Left cardiac atrium (tissue), 4 donors: ENCODE data around the gene SPTBN5. TPM values are rescaled to one million over a fixed set of nuclear protein-coding genes. Genes with fewer than 3 reads are reported as not detected.

ENCODE experiments used
- ATAC-seq, 2 donors: fragments of 200-7000 bp; cut with Tn5 transposase; one replicate each; pipeline ENCODE4 v1.9.1; 2020; ENCODE audit warnings: mild to moderate bottlenecking in 2 of 2, moderate library complexity in 2 of 2
- DNase-seq: peaks from one replicate; pipeline ENCODE4 v3.0.0-alpha.2; 2020
- intact Hi-C, 2 donors: fragments of 100-400 bp; cut with DNase I; formaldehyde crosslinking; loops; one replicate each; pipeline versions ENCODE4 v1.14.1 to v1.15.1; 2022 to 2023
- total RNA-seq, 2 donors: library from RNA; stranded (reverse); fragmentation: NEBNext Ultra II Directional; extraction: Animal tissue kit (Norgen Biotek cat#: 25700); gene quantifications; one replicate each; pipeline ENCODE4 v1.2.1, GENCODE V29; 2021
- donor health status: DM: no; HTN: yes; CAD: no.
- donor health status: DM: no; HTN: yes; CAD: no; lungs with severe emphysema.
- donor health status: DM: yes; HTN: yes; CAD: no.
- donor health status: Dilated cardiomyopathy.

SPTBN5 gene
- total RNA-seq, 2 donors from 2014 or later: 1.7 to 2.5 TPM

GRCh38 chr15:41878355-41878699, 15.5 kb downstream of the SPTBN5 start:
- intact Hi-C loops: no loop called here
- DNase-seq (peak; percentile 63), ATAC-seq (peak; percentile 50 to 65)

DNA sequence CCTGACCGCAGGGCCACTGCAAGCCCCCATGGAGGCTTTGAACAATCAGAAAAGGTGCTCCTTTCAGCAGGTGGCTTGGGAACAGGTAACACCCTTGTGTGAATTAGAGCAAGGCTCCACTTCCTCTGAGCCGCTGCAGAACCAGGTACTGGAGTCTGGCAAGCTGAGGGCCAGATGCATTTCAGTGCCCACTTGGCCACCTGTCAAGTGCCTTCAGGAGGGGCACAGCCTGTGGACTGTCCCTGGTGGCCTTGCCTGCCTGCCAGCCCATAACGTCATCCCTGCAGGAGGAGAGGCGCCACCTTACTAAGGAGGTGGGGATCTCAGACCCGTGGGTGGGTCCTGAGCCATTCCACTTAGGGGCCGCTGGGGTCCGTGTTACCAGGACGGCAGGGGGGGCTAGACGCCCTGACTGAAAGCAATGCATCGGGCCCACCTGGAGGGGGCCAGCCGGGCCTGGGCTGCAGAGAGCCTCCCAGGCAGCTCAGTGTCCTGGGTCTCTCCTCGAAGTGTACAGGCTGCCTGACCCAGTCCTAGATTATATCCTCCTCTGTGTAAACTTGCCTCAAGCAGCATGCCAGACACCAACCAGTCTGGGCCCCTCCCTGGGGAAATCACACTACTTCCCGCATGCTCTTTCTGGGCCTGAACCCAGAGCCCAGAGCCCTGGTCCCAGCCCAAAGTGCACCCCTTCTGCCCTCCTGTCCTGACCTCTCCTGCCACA, 16.1 kb downstream of the SPTBN5 start:
- DNase-seq (no peak), ATAC-seq (peak in 1 of 2 donors; percentile 9)
- intact Hi-C loops: no loop called here

DNA sequence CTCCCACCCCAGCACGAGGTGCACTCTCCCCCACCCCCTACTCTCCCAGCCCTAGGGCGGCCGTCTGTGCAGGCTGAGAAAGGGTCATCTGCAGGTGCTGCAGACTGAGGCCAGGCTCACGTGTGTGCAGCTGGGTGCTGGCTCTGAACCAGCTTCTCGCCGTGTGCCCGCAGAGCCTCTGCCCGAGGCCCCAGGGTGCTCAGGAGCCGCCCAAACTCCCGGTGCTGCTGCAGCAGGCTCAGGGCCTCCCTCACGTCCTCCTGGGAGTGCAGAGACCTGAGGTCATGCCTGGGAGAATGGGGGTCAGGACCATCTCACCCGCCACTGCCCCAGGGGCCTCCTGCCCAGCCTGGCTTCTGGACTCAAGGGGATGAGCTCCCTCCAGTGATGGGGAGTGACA, 17.2 kb downstream of the SPTBN5 start:
- intact Hi-C loops: no loop called here
- no peak for DNase-seq
- ATAC-seq: no peak

- DNase-seq (no peak), ATAC-seq (no peak)
- intact Hi-C loops: no loop called here
These were observed 17.8 kb downstream of the SPTBN5 start for GRCh38 chr15:41876007-41876406.

GRCh38 chr15:41874736-41875135, 19.1 kb downstream of the SPTBN5 start:
- intact Hi-C loops: no loop called here
- ATAC-seq: no peak
- no peak for DNase-seq

GRCh38 chr15:41873711-41874110, 20.1 kb downstream of the SPTBN5 start:
- no peak for ATAC-seq
- no peak for DNase-seq
- intact Hi-C loops: no loop called here

DNA sequence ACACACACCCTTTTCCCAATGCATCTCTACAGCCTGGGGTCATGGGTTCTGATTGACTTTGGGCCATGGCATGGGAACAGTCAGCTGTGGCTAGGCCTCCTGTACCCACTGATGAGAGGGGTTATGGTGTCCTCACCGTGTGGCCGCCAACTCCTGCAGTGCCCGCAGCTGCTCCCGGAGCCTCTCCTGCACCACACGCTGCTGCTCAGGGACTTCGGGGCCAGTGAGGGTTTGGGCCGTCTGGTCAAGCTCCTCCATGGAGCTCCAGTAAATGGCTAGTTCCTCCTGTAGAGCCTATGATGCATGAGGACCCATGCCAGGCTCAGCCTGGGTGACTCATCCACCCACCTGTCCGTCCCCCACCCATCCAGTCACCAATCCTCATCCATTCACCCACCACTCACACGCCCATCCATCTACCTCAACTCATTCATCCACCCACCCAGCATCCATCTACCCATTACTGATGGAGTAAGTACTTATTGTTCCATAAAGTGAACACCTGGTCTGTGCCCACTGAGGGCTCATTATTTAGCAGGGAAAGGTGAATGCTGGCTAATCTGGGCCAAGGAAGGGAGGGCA, 21.6 kb downstream of the SPTBN5 start:
- no peak for DNase-seq
- no peak for ATAC-seq
- intact Hi-C loops: no loop called here

DNA sequence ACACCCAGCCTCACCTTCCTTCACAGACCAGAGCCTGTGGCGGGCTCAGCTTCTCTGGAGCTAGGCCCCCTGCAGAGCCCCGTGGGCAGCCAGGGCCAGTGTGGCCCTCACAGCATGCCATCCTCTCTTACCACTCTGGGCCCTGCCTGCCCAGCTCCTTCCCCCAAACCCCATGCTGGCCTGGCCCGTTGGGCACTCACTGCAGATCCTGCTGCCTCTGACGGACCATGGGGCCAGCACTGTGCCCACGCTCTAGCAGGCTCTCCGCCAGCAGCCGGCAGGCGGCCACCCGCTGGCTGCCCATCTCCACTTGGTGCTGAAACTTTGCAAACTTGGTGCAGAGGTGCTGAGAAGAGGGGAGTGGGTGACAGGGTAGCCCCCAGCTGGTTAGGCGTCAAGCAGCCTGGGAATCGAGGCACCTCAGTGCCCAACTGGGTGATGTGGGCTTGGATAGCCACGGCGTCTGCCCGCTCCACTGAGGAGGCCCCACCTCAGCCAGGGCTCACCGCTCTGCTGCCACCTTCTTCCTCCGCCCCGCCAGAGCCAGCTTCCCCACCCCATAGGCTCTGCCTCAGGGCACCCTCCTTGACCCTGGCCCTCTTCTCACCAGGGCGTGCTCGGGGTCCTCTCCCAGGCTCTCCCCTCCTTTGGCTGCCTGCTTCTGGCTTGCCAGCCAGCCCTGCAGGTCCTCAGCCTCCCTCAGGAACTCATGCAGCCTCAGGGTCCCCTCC, 22.5 kb downstream of the SPTBN5 start:
- intact Hi-C loops: no loop called here
- no peak for ATAC-seq
- DNase-seq: no peak

- intact Hi-C loops: no loop called here
- ATAC-seq: peak in 1 of 2 donors; percentile 48
- no peak for DNase-seq
These were observed 23.2 kb downstream of the SPTBN5 start for GRCh38 chr15:41870689-41871081.

DNA sequence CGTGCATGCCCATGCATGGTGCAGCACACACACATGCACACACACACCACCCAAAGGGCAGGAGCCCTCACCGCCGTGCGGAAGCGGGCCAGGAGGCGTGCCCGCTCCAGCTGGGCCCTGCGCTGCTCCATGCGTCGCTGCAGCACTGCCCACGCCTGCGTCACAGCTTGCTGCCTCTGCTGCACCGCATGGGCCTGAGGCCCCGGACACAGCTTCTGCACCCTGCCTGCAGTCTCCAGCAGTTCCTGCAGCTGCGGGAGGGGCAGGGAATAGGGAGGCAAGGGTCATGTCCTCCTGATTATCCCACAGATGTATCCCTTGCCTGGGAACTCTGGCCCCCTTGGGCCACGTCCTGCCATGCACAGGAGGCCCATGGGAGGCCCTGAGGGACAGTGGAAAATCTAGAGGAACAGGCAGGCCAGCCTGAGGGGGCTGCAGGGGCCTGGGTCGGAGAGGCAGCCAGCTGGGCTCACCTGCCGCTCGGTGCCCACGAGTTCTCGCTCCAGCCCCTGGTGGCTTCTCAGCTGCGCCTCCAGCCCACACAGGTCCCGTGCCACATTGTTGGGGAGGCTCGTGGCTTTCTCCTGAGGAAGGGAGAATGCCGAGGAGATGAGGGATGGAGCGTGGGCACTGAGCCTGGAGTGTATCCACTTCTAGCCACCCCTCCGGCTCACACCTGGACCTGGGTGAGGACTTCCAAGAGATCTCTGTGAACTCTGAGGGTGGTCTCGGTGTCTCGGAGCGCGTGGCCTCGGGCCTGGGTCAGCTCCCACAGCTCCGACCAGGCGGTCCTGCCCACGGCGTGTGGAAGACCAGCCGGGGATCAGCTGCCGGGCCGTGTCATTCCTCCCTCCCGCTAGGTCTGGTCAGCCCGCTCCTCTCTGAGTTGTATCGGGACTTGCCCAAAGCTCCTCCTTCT, 23.8 kb downstream of the SPTBN5 start:
- ATAC-seq (peak in 1 of 2 donors; percentile 27), DNase-seq (no peak)
- intact Hi-C loops: no loop called here

DNA sequence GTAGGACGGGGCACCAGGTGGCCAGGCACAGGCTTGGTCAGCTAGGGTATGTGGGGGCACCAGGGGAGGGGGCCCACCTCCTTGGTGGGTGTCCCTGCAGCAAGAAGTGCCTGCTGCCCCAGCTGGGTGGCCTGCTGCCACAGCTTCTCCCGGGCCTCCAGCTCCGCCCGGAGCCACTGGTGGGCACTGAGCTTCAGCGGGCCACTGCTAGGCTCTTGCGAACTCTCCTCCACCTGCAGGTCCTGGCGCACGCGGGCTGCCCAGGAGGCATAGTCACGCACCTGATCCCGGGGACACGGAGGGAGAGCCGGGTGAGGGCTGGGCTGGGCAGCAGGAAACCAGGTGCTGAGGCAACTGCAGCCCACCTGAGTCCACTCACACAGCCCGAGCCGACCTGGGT, 25.5 kb downstream of the SPTBN5 start:
- ATAC-seq (no peak), DNase-seq (no peak)
- intact Hi-C loops: no loop called here

DNA sequence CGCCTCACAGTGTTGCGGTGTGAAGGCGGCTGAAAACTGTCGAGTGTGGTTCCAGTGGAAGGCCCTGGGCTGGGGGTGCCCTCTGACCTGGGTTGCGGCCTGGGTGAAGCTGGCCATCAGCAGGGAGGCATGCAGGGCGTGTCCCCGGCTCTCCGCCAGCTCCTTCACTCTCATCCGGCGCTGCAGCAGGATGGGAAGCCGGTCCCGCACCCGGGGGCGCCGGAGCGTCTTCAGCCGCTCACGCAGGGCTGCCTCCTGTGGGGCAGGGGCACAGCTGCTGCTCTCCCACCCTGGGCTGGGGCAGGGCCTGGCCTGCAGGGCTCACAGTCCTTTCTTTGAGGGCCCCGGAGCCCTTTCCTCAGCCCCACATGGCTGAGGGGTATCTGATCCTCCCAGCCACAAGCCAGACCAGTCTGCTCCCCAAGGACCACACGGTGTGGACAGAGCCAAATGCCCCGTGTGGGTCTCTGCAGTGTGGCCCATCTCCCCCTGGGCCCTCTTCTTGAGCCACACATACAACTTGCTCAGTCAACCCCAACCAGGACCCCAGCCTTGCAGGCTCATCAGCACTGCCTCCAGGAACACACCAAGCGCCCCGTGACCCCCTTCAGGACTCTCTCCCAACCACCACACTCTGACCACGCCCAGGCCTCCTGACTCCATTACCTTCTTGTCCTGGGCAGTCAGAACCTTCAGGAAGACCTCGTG, 26.8 kb downstream of the SPTBN5 start:
- ATAC-seq (no peak), DNase-seq (no peak)
- intact Hi-C loops: no loop called here

DNA sequence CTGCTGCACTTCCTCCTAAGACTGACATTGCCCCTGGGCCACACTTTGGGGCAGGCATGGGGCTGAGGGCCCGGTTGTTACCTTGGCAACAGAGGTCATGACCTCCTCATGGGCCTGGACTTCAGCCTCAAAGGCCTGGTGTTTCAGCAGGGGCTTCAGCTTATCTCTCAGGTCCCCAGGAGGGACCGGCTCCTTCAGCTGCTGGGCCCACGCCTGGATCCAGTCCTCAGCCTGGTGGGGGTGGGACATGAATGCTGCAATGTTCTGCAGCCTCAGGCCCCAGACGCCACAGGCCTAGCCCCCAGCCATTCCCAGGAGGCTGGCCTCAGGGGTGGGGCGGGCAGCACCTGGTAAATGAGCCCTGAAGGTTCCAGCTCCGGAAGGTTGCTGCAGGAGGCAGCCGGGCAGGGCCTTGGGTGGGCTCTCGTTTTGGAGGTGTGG, 27.6 kb downstream of the SPTBN5 start:
- ATAC-seq (no peak), DNase-seq (no peak)
- intact Hi-C loops: no loop called here

GRCh38 chr15:41865490-41866055, 28.3 kb downstream of the SPTBN5 start:
- intact Hi-C loops: no loop called here
- DNase-seq: no peak
- ATAC-seq: no peak

GRCh38 chr15:41862515-41863116, 31.2 kb downstream of the SPTBN5 start:
- ATAC-seq (no peak), DNase-seq (no peak)
- intact Hi-C loops: no loop called here

- ATAC-seq (no peak), DNase-seq (no peak)
- intact Hi-C loops: no loop called here
These were observed 32.0 kb downstream of the SPTBN5 start for GRCh38 chr15:41861736-41862356.

DNA sequence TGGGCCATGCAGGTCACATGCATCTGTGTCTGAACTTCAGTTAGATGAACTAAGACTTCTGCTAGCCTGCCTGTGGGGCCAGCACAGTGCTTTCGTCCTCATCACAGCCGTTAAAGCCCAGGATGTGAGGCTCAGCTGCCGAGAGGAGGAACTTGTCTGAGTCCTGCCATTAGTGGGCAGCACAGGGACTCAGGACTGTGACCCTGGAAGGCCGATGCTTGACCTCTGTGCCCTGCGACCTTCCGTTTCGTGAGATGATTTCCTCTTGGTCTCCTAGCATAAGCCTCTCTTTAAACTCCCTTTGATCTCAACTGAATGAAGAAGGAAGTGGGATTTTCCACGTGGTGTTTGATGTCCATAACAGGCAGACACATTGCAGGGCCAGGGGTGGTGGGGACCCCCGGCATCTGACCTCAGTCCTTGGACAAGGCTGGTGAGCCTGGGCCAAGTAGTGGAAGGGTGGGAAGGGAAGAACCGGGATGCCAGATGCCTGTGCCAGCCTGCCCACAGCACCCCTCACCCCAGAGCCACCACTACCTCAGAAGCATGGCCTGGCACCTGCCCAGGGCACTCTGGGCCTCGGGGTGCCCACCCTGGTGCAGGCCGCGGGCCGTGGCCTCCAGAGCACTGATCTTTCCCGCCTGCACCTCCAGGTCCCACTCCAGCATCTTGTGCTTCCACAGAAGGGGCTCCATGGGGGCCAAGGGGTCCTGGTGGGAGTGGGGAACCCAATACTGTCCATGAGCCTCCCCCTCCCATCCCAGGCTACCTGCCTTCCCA, 33.6 kb downstream of the SPTBN5 start:
- intact Hi-C loops: no loop called here
- ATAC-seq (no peak), DNase-seq (no peak)
